PC-3 (cell line): ENCODE results near the gene OOSP4B. TPM values are rescaled to one million over a fixed set of nuclear protein-coding genes. Genes with fewer than 3 reads are reported as not detected.
"Not testable (repeated sequence)": the region's sequence is repeated elsewhere in the genome, so short reads cannot be mapped to it uniquely, and the experiment has no call there.

Source experiments
- ATAC-seq: fragments of 200-7000 bp; cut with Tn5 transposase; 2 replicates; pipeline ENCODE4 v1.9.1; 2020; ENCODE audit warnings: mild to moderate bottlenecking, moderate library complexity
- BruUV-seq: library from RNA; stranded (reverse); fragments of 400-500 nt; replicated peaks from 2 replicates; lab custom pipeline; 2021; lab: Mats Ljungman, UMichigan
- CTCF ChIA-PET: fragments of 300-600 bp; sonication (Branson Sonifier 250); formaldehyde crosslinking; loops from one replicate; lab custom pipeline; 2022; ENCODE audit warnings: antibody characterized with exemption; lab: Charles Lee
- POLR2A ChIA-PET: fragments of 300-600 bp; sonication (Branson Sonifier 250); formaldehyde crosslinking; loops from one replicate; lab custom pipeline; 2022; ENCODE audit warnings: antibody characterized with exemption; ENCODE audit not compliant: unreplicated experiment; lab: Charles Lee
- DNase-seq: peaks from one replicate; pipeline ENCODE4 v3.0.0-alpha.2; 2015
- H2AFZ ChIP-seq: fragments of 300-600 bp; sonication (generic); 2 replicates; pipeline ENCODE4 v1.6.0; 2016; ENCODE audit warnings: antibody characterized with exemption, low read length
- H3F3A ChIP-seq: fragments of 300-600 bp; sonication (generic); one replicate; pipeline ENCODE4 v1.6.0; 2017; ENCODE audit warnings: antibody characterized with exemption, low read length, control low read depth, mild to moderate bottlenecking; ENCODE audit not compliant: unreplicated experiment
- H3K27ac ChIP-seq: fragments of 300-600 bp; sonication (generic); 2 replicates; pipeline ENCODE4 v1.5.1; 2016; ENCODE audit warnings: mild to moderate bottlenecking, low read length
- H3K27me3 ChIP-seq: fragments of 300-600 bp; sonication (generic); 2 replicates; pipeline ENCODE4 v1.6.1; 2016; ENCODE audit warnings: low read length, mixed read lengths
- H3K36me3 ChIP-seq: fragments of 300-600 bp; sonication (generic); 2 replicates; pipeline ENCODE4 v1.6.1; 2016; ENCODE audit warnings: low read depth, mixed run types, low read length, mixed read lengths
- H3K4me1 ChIP-seq: fragments of 300-600 bp; sonication (generic); 2 replicates; pipeline ENCODE4 v1.5.1; 2016; ENCODE audit warnings: low read length; ENCODE audit not compliant: insufficient read depth
- H3K4me2 ChIP-seq: fragments of 300-600 bp; sonication (generic); 2 replicates; pipeline ENCODE4 v1.6.0; 2016; ENCODE audit warnings: low read length
- H3K4me3 ChIP-seq: fragments of 300-600 bp; sonication (generic); 2 replicates; pipeline ENCODE4 v1.5.1; 2016; ENCODE audit warnings: mild to moderate bottlenecking, low read length, mixed read lengths
- H3K79me2 ChIP-seq: fragments of 300-600 bp; sonication (generic); 2 replicates; pipeline ENCODE4 v1.6.1; 2017; ENCODE audit warnings: low read length, mixed read lengths
- H3K9ac ChIP-seq: fragments of 300-600 bp; sonication (generic); 2 replicates; pipeline ENCODE4 v1.6.0; 2016; ENCODE audit warnings: mild to moderate bottlenecking, low read length
- H3K9me2 ChIP-seq: fragments of 300-600 bp; sonication (generic); replicated peaks from 2 replicates; pipeline ENCODE4 v1.6.1; 2016; ENCODE audit warnings: mixed run types, low read length, mixed read lengths
- H3K9me3 ChIP-seq: fragments of 300-600 bp; sonication (generic); 2 replicates; pipeline ENCODE4 v1.6.1; 2016; ENCODE audit warnings: low read length, mixed read lengths
- H4K20me1 ChIP-seq: fragments of 300-600 bp; sonication (generic); 2 replicates; pipeline ENCODE4 v1.6.1; 2016; ENCODE audit warnings: low read length, mixed read lengths
- EZH2 ChIP-seq: fragments of 300-600 bp; sonication (generic); IDR thresholded peaks from one replicate; pipeline ENCODE4 v1.6.1; 2017; ENCODE audit warnings: antibody characterized with exemption, mild to moderate bottlenecking, low read length; ENCODE audit not compliant: unreplicated experiment
- EZH2phosphoT487 ChIP-seq: fragments of 300-600 bp; sonication (generic); IDR thresholded peaks from 2 replicates; pipeline ENCODE4 v1.6.1; 2018; ENCODE audit warnings: mild to moderate bottlenecking, antibody characterized with exemption, low read length, borderline replicate concordance
- intact Hi-C: fragments of 100-400 bp; cut with micrococcal nuclease; formaldehyde crosslinking; loops from 2 replicates; pipeline ENCODE4 v1.9.0; 2023
- total RNA-seq: library from RNA; depleted of rRNA; stranded (reverse); fragments of >200 nt; gene quantifications from 2 replicates; pipeline ENCODE4 v1.2.3, GENCODE V29; 2014
- TF ChIP-seq, protein P1 (sequence below): fragments of 300-600 bp; sonication (generic); conservative IDR thresholded peaks from 2 replicates; pipeline ENCODE4 v1.5.1; 2017; ENCODE audit warnings: antibody characterized with exemption, low read depth, mild to moderate bottlenecking, low read length

Gene OOSP4B
- total RNA-seq, 1 experiment from 2014 or later = not detected

DNA sequence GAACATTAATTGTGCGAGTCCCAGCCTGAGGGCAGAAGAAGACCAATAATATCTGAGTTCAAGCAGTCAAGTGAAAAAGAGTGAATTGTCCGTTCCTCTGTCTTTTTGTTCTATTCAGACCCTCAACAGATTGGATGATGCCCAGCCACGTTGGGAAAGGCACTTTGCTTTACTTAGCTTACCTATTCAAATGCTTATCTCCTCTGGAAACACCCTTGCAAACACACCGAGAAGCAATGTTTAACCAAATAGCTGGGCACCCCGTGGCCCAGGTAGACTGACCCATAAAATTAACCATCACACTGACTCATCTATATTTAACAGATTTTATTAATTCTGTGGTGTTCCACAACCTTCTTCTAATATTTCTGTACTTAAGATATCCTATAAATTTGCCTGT lies 43.9 kb upstream of the OOSP4B start:
- no peaks in the 10 kb centered on the region for H3K79me2 ChIP-seq
- no peaks in the 10 kb centered on the region for H3K36me3 ChIP-seq
- ATAC-seq (no peak), DNase-seq (no peak)
- H3K4me1 ChIP-seq = no peaks in the 10 kb centered on the region
- no peaks in the 10 kb centered on the region for H3K9me2 ChIP-seq
- no peak overlapping the region for H2AFZ ChIP-seq
- H3K27ac ChIP-seq = no peak overlapping the region
- no peak overlapping the region for H3K4me3 ChIP-seq
- ChIA-PET CTCF (no interaction called here), POLR2A (no interaction called here)
- H3K9ac ChIP-seq = no peak overlapping the region
- no TSS peak for BruUV-seq
- H4K20me1 ChIP-seq = no peaks in the 10 kb centered on the region
- intact Hi-C loops = no loop called here
- TF ChIP-seq, protein P1, sequence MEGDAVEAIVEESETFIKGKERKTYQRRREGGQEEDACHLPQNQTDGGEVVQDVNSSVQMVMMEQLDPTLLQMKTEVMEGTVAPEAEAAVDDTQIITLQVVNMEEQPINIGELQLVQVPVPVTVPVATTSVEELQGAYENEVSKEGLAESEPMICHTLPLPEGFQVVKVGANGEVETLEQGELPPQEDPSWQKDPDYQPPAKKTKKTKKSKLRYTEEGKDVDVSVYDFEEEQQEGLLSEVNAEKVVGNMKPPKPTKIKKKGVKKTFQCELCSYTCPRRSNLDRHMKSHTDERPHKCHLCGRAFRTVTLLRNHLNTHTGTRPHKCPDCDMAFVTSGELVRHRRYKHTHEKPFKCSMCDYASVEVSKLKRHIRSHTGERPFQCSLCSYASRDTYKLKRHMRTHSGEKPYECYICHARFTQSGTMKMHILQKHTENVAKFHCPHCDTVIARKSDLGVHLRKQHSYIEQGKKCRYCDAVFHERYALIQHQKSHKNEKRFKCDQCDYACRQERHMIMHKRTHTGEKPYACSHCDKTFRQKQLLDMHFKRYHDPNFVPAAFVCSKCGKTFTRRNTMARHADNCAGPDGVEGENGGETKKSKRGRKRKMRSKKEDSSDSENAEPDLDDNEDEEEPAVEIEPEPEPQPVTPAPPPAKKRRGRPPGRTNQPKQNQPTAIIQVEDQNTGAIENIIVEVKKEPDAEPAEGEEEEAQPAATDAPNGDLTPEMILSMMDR = no peak
- TF ChIP-seq EZH2 (no peak), EZH2phosphoT487 (no peak)
- H3K9me3 ChIP-seq = no peaks in the 10 kb centered on the region
- H3F3A ChIP-seq = no peaks in the 10 kb centered on the region
- H3K27me3 ChIP-seq = no peaks in the 10 kb centered on the region
- no peak overlapping the region for H3K4me2 ChIP-seq

DNA sequence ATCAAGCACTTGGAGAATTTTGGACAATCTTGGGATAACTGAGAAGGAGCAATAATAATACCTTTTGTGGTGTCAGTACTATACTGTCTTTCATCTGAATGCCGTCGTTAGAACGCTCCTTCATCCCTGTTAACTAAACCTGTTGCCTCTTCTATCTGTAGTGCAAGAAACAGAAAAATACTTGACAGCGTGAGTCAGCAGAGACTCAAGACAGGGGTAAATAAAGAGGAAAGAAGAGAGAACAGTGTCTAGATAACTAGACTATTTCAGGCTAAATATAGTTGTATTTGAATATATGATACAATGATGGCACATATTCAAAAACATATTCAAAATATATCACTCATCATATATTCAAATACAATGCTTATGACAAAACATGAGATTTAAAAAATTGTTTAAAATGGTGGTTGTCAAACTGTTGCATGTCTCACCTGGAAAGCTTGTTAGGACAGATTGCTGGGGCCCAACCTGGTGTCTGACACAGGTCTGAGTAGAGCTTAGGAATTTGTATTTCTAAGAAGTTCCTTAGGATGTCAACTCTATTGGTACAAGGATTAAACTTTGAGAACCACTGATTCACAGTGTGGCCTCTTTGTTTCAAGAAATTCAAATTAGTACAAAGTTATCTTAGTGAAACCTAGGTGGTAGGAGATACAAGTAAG lies 35.7 kb upstream of the OOSP4B start:
- no TSS peak for BruUV-seq
- H3K4me2 ChIP-seq = no peak overlapping the region
- H2AFZ ChIP-seq = no peak overlapping the region
- ATAC-seq (no peak), DNase-seq (no peak)
- no peaks in the 10 kb centered on the region for H3K9me2 ChIP-seq
- no peaks in the 10 kb centered on the region for H3K36me3 ChIP-seq
- no peaks in the 10 kb centered on the region for H3K4me1 ChIP-seq
- POLR2A ChIA-PET = no interaction called here
- CTCF ChIA-PET = no interaction called here
- no peak overlapping the region for H3K9ac ChIP-seq
- TF ChIP-seq EZH2 (no peak), EZH2phosphoT487 (no peak)
- H3F3A ChIP-seq = no peaks in the 10 kb centered on the region
- H3K27ac ChIP-seq = no peak overlapping the region
- no peaks in the 10 kb centered on the region for H3K9me3 ChIP-seq
- H4K20me1 ChIP-seq = no peaks in the 10 kb centered on the region
- H3K4me3 ChIP-seq = no peak overlapping the region
- peaks cover 8% of the 10 kb centered on the region for H3K27me3 ChIP-seq
- intact Hi-C loops = no loop called here
- H3K79me2 ChIP-seq = no peaks in the 10 kb centered on the region

DNA sequence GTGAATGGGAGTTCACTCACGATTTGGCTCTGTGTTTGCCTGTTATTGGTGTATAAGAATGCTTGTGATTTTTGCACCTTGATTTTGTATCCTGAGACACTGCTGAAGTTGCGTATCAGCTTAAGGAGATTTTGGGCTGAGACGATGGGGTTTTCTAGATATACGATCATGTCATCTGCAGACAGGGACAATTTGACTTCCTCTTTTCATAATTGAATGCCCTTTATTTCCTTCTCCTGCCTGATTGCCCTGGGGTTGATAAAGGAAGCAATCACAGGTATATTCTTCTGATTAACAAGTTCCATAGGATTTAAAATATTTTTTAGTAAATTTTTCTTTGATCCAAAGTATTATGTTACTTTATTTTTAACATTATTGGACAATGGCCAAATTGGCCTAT lies 34.9 kb upstream of the OOSP4B start:
- H3K9me3 ChIP-seq, H3F3A ChIP-seq, H3K9me2 ChIP-seq, H3K36me3 ChIP-seq, H3K4me2 ChIP-seq, intact Hi-C loops, ATAC-seq, H4K20me1 ChIP-seq, H3K79me2 ChIP-seq, DNase-seq, H3K4me1 ChIP-seq, H3K27ac ChIP-seq, H2AFZ ChIP-seq, H3K9ac ChIP-seq, H3K4me3 ChIP-seq, POLR2A ChIA-PET, CTCF ChIA-PET, H3K27me3 ChIP-seq, BruUV-seq: not testable (repeated sequence)
